IMR-90 (cell line): Measurements from ENCODE around the gene IQCC. TPM values are rescaled to one million over a fixed set of nuclear protein-coding genes. Genes with fewer than 3 reads are reported as not detected.

Experiments
- ATAC-seq: fragments of 200-7000 bp; cut with Tn5 transposase; 2 replicates; pipeline ENCODE4 v1.9.1; 2020; ENCODE audit warnings: low read depth, mild to moderate bottlenecking, moderate library complexity
- BruUV-seq: library from RNA; stranded (reverse); fragments of 400-500 nt; replicated peaks from 2 replicates; lab custom pipeline; 2021; lab: Mats Ljungman, UMichigan
- CTCF ChIA-PET: fragments of 300-600 bp; formaldehyde crosslinking; extraction: SDS; loops from one replicate; lab custom pipeline; 2021; ENCODE audit warnings: antibody characterized with exemption; lab: Yijun Ruan, JAX
- POLR2A ChIA-PET: fragments of 300-600 bp; sonication (Branson Sonifier 250); formaldehyde crosslinking; loops from one replicate; lab custom pipeline; 2022; ENCODE audit warnings: antibody characterized with exemption; ENCODE audit not compliant: unreplicated experiment; lab: Charles Lee
- DNase-seq: peaks from one replicate; pipeline ENCODE4 v3.0.0; 2013
- H2AFZ ChIP-seq: replicated peaks from 2 replicates; pipeline ENCODE3; 2013; ENCODE audit warnings: low read length, mild to moderate bottlenecking; ENCODE audit not compliant: poor library complexity
- H2AK5ac ChIP-seq: 2 replicates; pipeline ENCODE4 v1.6.1; 2013; ENCODE audit warnings: low read depth, low read length, inconsistent platforms
- H2AK9ac ChIP-seq: replicated peaks from 2 replicates; pipeline ENCODE3; 2013; ENCODE audit warnings: mild to moderate bottlenecking, low read depth, low read length, moderate library complexity; ENCODE audit not compliant: poor library complexity
- H2BK120ac ChIP-seq: 2 replicates; pipeline ENCODE4 v1.6.1; 2013; ENCODE audit warnings: low read depth, low read length, inconsistent platforms
- H2BK15ac ChIP-seq: 3 replicates; pipeline ENCODE4 v1.6.1; 2013; ENCODE audit warnings: low read depth, low read length, inconsistent platforms
- H2BK20ac ChIP-seq: 2 replicates; pipeline ENCODE4 v1.6.1; 2013; ENCODE audit warnings: low read depth, mild to moderate bottlenecking, inconsistent platforms, low read length, moderate library complexity
- H2BK5ac ChIP-seq: 2 replicates; pipeline ENCODE4 v1.6.1; 2013; ENCODE audit warnings: mild to moderate bottlenecking, low read depth, low read length, inconsistent platforms; ENCODE audit not compliant: poor library complexity, severe bottlenecking
- H3K14ac ChIP-seq: replicated peaks from 2 replicates; pipeline ENCODE4 v1.6.1; 2013; ENCODE audit warnings: low read depth, low read length, inconsistent platforms
- H3K18ac ChIP-seq: 2 replicates; pipeline ENCODE4 v1.6.1; 2013; ENCODE audit warnings: low read depth, low read length, control low read depth
- H3K23ac ChIP-seq: 2 replicates; pipeline ENCODE4 v1.6.1; 2013; ENCODE audit warnings: low read depth, low read length, inconsistent platforms
- H3K27ac ChIP-seq: 2 replicates; pipeline ENCODE4 v1.5.1; 2013; ENCODE audit warnings: mild to moderate bottlenecking, control low read depth, low read length; ENCODE audit not compliant: insufficient read depth
- H3K27me3 ChIP-seq: 2 replicates; pipeline ENCODE4 v1.6.1; 2013; ENCODE audit warnings: low read length; ENCODE audit not compliant: control insufficient read depth, insufficient read depth
- H3K36me3 ChIP-seq: 2 replicates; pipeline ENCODE4 v1.6.1; 2013; ENCODE audit warnings: low read length, mixed read lengths; ENCODE audit not compliant: control insufficient read depth, insufficient read depth
- H3K4ac ChIP-seq: 2 replicates; pipeline ENCODE4 v1.6.1; 2013; ENCODE audit warnings: low read depth, low read length, inconsistent platforms
- H3K4me1 ChIP-seq: 2 replicates; pipeline ENCODE4 v1.6.1; 2013; ENCODE audit warnings: low read length, mixed read lengths; ENCODE audit not compliant: control insufficient read depth, insufficient read depth
- H3K4me2 ChIP-seq: 2 replicates; pipeline ENCODE4 v1.6.1; 2013; ENCODE audit warnings: low read depth, mild to moderate bottlenecking, control low read depth, low read length, moderate library complexity
- H3K4me3 ChIP-seq: 2 replicates; pipeline ENCODE4 v1.5.1; 2013; ENCODE audit warnings: low read depth, mild to moderate bottlenecking, control low read depth, low read length, moderate library complexity; ENCODE audit not compliant: insufficient read depth
- H3K56ac ChIP-seq: 2 replicates; pipeline ENCODE4 v1.6.1; 2013; ENCODE audit warnings: low read length, inconsistent platforms; ENCODE audit not compliant: insufficient read depth; ENCODE audit errors: extremely low read depth
- H3K79me1 ChIP-seq, 2 experiments: 2 replicates each; pipeline ENCODE4 v1.6.1; 2013; ENCODE audit warnings: low read length in 2 of 2, inconsistent platforms in 1 of 2, low read depth in 1 of 2
- H3K9ac ChIP-seq: 2 replicates; pipeline ENCODE4 v1.6.1; 2013; ENCODE audit warnings: low read depth, low read length, control low read depth
- H3K9me1 ChIP-seq: 2 replicates; pipeline ENCODE4 v1.6.1; 2013; ENCODE audit warnings: low read length, inconsistent platforms; ENCODE audit not compliant: insufficient read depth
- H3K9me3 ChIP-seq: 2 replicates; pipeline ENCODE4 v1.6.1; 2013; ENCODE audit warnings: low read length; ENCODE audit not compliant: control insufficient read depth, insufficient read depth
- H4K20me1 ChIP-seq: 2 replicates; pipeline ENCODE4 v1.6.1; 2013; ENCODE audit warnings: low read length, inconsistent platforms; ENCODE audit not compliant: insufficient read depth
- H4K5ac ChIP-seq: 2 replicates; pipeline ENCODE4 v1.6.1; 2013; ENCODE audit warnings: mild to moderate bottlenecking, low read depth, low read length, control low read depth
- H4K8ac ChIP-seq, 2 experiments: 2 replicates each; pipeline ENCODE4 v1.6.1; 2013; ENCODE audit warnings: low read depth in 2 of 2, low read length in 2 of 2, control low read depth in 1 of 2, inconsistent platforms in 1 of 2
- H4K91ac ChIP-seq: 2 replicates; pipeline ENCODE4 v1.6.1; 2013; ENCODE audit warnings: low read depth, low read length, inconsistent platforms; ENCODE audit not compliant: insufficient read depth
- BHLHE40 ChIP-seq: fragments of 150-350 bp; IDR thresholded peaks from 2 replicates; pipeline ENCODE4 v1.6.1; 2016; ENCODE audit warnings: mild to moderate bottlenecking, low read depth, low read length
- FOS ChIP-seq: fragments of 150-350 bp; IDR thresholded peaks from 2 replicates; pipeline ENCODE4 v1.6.1; 2016; ENCODE audit warnings: low read depth, low read length
- MXI1 ChIP-seq: IDR thresholded peaks from 2 replicates; pipeline ENCODE4 v1.6.1; 2012; ENCODE audit warnings: low read depth, mild to moderate bottlenecking, low read length, moderate library complexity, borderline replicate concordance
- NFE2L2 ChIP-seq: fragments of 150-350 bp; IDR thresholded peaks from 2 replicates; pipeline ENCODE4 v1.6.1; 2016; ENCODE audit warnings: low read depth, mild to moderate bottlenecking, low read length
- RCOR1 ChIP-seq: IDR thresholded peaks from 2 replicates; pipeline ENCODE4 v1.6.1; 2012; ENCODE audit warnings: mild to moderate bottlenecking, low read length, improper control_type of control experiment; ENCODE audit not compliant: insufficient replicate concordance
- RFX5 ChIP-seq: IDR thresholded peaks from 2 replicates; pipeline ENCODE4 v1.8.0; 2012; ENCODE audit warnings: low read depth, mild to moderate bottlenecking, low read length, moderate library complexity
- whole genome bisulfite sequencing, 2 experiments: methylation state at CpG; one replicate each; pipeline versions ENCODE4 v1.1.5 to v1.1.7; 2013; ENCODE audit warnings: missing lambda C conversion rate in 2 of 2; ENCODE audit not compliant: insufficient read length in 1 of 2; ENCODE audit errors: extremely low coverage in 2 of 2; 5-methylcytosine and 5-hydroxymethylcytosine counted together
- dilution Hi-C: fragments of 300-500 bp; cut with HindIII; formaldehyde crosslinking; loops from one replicate; pipeline ENCODE4 v1.14.3; 2018; ENCODE audit warnings: low sequenced_read_pairs; ENCODE audit not compliant: unreplicated experiment
- in situ Hi-C: fragments of 300-500 bp; cut with MboI; formaldehyde crosslinking; loops from 3 replicates; pipeline ENCODE4 v1.14.3; 2019; ENCODE audit warnings: low sequenced_read_pairs, inconsistent platforms, mixed read lengths
- intact Hi-C: fragments of 100-400 bp; cut with micrococcal nuclease; formaldehyde crosslinking; loops from 2 replicates; pipeline ENCODE4 v1.10.0; 2022
- polyA plus RNA-seq, 3 experiments: library from polyadenylated mRNA; depleted of rRNA; stranded (reverse); fragments of >200 nt; gene quantifications; 2 replicates each; pipeline ENCODE4 v1.2.3, GENCODE V29; 2012; ENCODE audit warnings: low replicate concordance in 1 of 3
- total RNA-seq: library from RNA; depleted of rRNA; stranded (reverse); fragments of >200 nt; gene quantifications from 2 replicates; pipeline ENCODE4 v1.2.3, GENCODE V29; 2012
- TF ChIP-seq, protein P1 (sequence below): conservative IDR thresholded peaks from 2 replicates; pipeline ENCODE4 v1.5.1; 2012; ENCODE audit warnings: mild to moderate bottlenecking, low read depth, low read length, improper control_type of control experiment

The IQCC gene
- total and polyA plus RNA-seq, 2 of the 4 experiments (the other 2 are of a cell fraction): 1.6 to 2.2 TPM

DNA sequence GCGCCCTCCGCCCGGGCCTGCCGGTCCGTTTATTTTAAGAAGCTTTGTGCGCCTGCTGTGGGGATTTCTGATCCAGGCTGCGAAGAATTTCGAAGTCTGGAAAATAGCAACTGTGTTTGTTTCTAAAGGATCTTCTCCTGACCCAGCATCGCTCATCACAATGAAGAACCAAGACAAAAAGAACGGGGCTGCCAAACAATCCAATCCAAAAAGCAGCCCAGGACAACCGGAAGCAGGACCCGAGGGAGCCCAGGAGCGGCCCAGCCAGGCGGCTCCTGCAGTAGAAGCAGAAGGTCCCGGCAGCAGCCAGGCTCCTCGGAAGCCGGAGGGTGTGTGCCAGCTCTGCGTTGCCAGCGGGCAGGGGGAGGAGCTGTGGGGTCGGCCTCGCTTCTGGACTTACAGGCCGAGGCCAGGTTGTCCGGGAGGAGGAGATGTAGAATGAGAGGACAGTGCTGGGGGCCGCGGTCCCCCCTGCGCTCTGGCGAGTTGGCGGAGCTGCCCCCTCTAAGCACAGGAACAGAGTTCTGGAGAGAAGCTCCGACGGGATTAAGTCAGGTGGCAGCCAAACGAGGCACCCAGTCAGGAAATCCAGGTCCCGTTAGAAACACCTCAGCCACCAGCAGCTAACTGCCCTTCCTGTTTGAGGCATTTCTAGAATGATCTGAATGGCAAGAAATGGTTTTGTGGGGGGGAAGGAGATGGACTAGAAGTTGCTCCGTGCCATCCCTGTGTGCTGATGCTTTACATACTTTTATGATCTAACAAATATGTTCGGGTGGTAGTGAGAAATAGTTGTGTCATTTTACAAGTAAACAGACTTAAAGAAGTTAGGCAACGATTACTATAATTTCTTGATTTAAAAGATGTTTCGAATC lies 25.0 kb upstream of the IQCC start (continued):
- TF ChIP-seq RCOR1 (no peak), RFX5 (no peak), MXI1 (0 out of 2 replicates have a peak, but pooled peaks have one; percentile 27)

DNA sequence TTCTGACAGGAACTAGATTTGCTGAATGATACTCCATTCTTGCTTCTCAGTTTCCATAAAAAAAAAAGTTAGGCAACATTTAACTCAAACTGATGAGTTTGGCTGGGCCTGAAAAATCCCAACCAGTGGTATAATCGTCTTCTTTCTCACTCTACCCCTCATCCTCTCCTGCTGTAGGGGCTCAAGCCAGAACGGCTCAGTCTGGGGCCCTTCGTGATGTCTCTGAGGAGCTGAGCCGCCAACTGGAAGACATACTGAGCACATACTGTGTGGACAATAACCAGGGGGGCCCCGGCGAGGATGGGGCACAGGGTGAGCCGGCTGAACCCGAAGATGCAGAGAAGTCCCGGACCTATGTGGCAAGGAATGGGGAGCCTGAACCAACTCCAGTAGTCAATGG lies 24.4 kb upstream of the IQCC start:
- peak overlapping the region; percentile 90 for H2BK5ac ChIP-seq
- no peak overlapping the region for H2BK20ac ChIP-seq
- H3K56ac ChIP-seq: peak overlapping the region; percentile 97
- H3K14ac ChIP-seq: peak overlapping the region; percentile 63; the same call in 1 of the 2 replicates
- H2BK120ac ChIP-seq: no peak overlapping the region
- H3K79me1 ChIP-seq: peaks cover 13 to 55% of the 10 kb centered on the region in 2 experiments
- ChIA-PET POLR2A (interaction anchor here (0.5 kb wide), 1 partner anchor 15 kb away, joined by 30 read pairs; no protein-coding TSS in a partner anchor), CTCF (no interaction called here)
- peak overlapping the region; percentile 47 for H2AK5ac ChIP-seq
- 74% methylated on average over 7 of the region's 9 CpGs; no CpG with 5 or more reads in 1 of the 2 experiments for WGBS, 2 experiments
- H3K9me3 ChIP-seq: no peaks in the 10 kb centered on the region
- H2AFZ ChIP-seq: no peak overlapping the region
- peak overlapping the region; percentile 36; the same call in 1 of the 2 replicates for H3K18ac ChIP-seq
- H3K4me1 ChIP-seq: peaks cover 22% of the 10 kb centered on the region
- peak overlapping the region; percentile 74 for H2AK9ac ChIP-seq
- DNase-seq: no peak
- intact Hi-C loops: loop anchor here (2.0 kb wide), 2 partner anchors 72 to 108 kb away; partner anchors contain the start of genes KPNA6 and TMEM39B
- BruUV-seq: no TSS peak
- peak overlapping the region; percentile 49 for H3K4me3 ChIP-seq
- dilution Hi-C loops: no loop called here
- H3K4me2 ChIP-seq: peak overlapping the region; percentile 90
- no peaks in the 10 kb centered on the region for H3K27me3 ChIP-seq
- in situ Hi-C loops: no loop called here
- peaks cover 31% of the 10 kb centered on the region for H3K36me3 ChIP-seq
- peak overlapping the region; percentile 97 for H3K9ac ChIP-seq
- H3K9me1 ChIP-seq: peaks cover 13% of the 10 kb centered on the region
- H4K91ac ChIP-seq: peak overlapping the region; percentile 56
- peaks cover 23% of the 10 kb centered on the region for H4K20me1 ChIP-seq
- peak overlapping the region; percentile 12 for H3K4ac ChIP-seq
- peak overlapping the region; percentile 85 for H3K27ac ChIP-seq
- no peak overlapping the region for H2BK15ac ChIP-seq
- peak overlapping the region; percentile 7; the same call in 1 of the 2 replicates for H3K23ac ChIP-seq
- peak overlapping the region; percentile 12; the same call in 1 of the 2 replicates for H4K5ac ChIP-seq
- no peak for ATAC-seq
- H4K8ac ChIP-seq: peak overlapping the region in 1 of 2 experiments; percentile 18; a peak in 1 of 4 replicates
- TF ChIP-seq BHLHE40 (no peak), FOS (no peak), NFE2L2 (no peak)
- TF ChIP-seq, protein P1, sequence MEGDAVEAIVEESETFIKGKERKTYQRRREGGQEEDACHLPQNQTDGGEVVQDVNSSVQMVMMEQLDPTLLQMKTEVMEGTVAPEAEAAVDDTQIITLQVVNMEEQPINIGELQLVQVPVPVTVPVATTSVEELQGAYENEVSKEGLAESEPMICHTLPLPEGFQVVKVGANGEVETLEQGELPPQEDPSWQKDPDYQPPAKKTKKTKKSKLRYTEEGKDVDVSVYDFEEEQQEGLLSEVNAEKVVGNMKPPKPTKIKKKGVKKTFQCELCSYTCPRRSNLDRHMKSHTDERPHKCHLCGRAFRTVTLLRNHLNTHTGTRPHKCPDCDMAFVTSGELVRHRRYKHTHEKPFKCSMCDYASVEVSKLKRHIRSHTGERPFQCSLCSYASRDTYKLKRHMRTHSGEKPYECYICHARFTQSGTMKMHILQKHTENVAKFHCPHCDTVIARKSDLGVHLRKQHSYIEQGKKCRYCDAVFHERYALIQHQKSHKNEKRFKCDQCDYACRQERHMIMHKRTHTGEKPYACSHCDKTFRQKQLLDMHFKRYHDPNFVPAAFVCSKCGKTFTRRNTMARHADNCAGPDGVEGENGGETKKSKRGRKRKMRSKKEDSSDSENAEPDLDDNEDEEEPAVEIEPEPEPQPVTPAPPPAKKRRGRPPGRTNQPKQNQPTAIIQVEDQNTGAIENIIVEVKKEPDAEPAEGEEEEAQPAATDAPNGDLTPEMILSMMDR: no peak
